Endothelial cell of hepatic sinusoid (primary cell): ENCODE data around the gene NTF4.
"Not testable (repeated sequence)": the region's sequence is repeated elsewhere in the genome, so short reads cannot be mapped to it uniquely, and the experiment has no call there.

Source experiments
- in situ Hi-C: cut with HindIII; loops from 2 replicates; pipeline ENCODE4 v1.10.0; 2017; ENCODE audit warnings: low sequenced_read_pairs

Gene NTF4

GRCh38 chr19:49025088-49025487 is 39.5 kb downstream of the NTF4 start:
- in situ Hi-C loops: not testable (repeated sequence)

- in situ Hi-C loops: not testable (repeated sequence)
Observed at GRCh38 chr19:49024233-49024632, 40.4 kb downstream of the NTF4 start, which contains the start of gene CGB3. CGB3 (minus strand) TSS chr19:49024333; CDS start chr19:49023971, 362 bp downstream.

GRCh38 chr19:49022116-49022515 is 42.5 kb downstream of the NTF4 start:
- in situ Hi-C loops: no loop called here

- in situ Hi-C loops: no loop called here
Observed at GRCh38 chr19:49020931-49021895, 43.4 kb downstream of the NTF4 start.

DNA sequence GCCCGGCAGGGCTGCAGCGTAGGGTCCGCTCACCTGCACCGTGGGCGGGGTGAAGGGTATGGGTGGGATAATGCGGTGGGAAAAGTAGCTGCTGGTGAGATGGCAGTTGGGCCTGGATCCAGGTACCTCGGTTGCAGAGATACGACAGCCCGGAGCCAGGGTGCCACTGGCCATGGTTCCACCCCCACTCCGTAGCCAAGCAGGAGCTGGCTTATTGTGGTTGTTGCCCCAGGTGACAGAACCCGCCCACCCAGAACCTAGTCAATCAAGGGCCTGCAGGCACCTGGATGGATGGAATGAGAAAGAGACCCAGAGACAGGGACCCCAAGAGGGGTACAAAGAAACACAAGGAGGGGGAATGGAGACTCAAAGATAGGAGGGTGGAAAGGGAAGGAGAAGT is 44.3 kb downstream of the NTF4 start:
- in situ Hi-C loops: no loop called here

GRCh38 chr19:49019242-49019932 is 45.2 kb downstream of the NTF4 start:
- in situ Hi-C loops: no loop called here

DNA sequence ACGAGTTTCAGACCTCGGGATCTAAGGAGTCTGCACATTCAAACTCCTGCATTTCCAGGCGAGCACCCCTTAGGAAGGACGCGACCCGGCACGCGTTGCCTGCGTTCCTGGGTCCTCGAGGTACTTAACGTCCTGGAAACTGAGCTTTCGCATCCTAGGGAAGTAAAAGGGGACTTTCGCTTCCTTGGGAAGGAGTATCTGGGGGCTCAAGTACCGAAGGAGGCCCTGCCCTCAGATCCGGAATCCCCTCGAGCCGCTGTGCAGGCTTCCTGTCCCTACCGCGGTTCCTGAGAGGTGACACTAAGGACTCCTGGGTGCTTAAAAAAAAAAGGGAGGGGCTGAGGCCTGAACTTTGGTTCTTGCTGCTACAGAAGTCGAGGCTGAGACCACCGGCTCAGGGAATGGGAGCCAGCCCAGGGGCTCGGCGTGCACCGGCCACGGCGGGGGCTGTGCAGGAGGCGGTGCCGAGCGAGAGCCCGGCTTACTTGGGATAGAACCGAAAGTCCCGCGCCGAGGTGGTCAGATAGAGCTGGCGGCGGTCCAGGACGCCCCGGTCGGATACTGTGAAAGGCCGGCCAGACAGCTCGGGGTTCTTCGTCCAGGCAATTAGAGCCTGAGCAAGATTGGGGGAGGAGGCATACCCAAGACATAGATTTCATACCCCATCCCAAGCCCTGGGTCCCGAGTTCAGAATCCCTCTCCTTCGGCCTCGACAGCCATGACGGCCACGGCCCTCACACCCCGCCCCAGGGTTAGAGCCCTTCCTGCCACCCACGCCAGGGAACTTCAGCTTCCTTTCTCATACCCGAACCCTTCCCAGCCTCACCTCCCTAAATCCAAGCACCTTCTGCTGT is 46.0 kb downstream of the NTF4 start:
- in situ Hi-C loops: not testable (repeated sequence)

- in situ Hi-C loops: no loop called here
Observed at GRCh38 chr19:49017666-49018351, 46.8 kb downstream of the NTF4 start.

- in situ Hi-C loops: no loop called here
Observed at GRCh38 chr19:49017041-49017665, 47.5 kb downstream of the NTF4 start, which contains the start of gene LHB. LHB (minus strand) TSS chr19:49017091; CDS start chr19:49017081, 10 bp downstream.

GRCh38 chr19:49016067-49016839 is 48.4 kb downstream of the NTF4 start:
- in situ Hi-C loops: no loop called here

DNA sequence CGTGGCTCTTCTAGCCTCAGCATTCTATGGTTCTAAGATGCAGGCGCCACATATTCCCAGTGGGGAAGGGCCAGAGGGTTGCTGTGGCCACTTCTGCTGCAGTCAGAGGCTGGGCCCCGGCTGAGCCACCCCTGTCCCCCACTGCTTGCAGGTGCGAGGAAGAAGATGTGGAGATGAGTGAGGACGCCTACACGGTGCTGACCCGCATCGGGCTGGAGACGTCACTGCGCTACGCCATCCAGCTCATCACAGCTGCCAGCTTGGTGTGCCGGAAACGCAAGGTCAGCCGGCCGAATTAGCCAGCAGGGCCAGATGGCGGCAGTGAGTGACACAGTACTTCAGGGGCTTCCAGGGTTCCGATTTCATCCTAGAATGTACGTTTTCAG is 49.8 kb downstream of the NTF4 start:
- in situ Hi-C loops: no loop called here

DNA sequence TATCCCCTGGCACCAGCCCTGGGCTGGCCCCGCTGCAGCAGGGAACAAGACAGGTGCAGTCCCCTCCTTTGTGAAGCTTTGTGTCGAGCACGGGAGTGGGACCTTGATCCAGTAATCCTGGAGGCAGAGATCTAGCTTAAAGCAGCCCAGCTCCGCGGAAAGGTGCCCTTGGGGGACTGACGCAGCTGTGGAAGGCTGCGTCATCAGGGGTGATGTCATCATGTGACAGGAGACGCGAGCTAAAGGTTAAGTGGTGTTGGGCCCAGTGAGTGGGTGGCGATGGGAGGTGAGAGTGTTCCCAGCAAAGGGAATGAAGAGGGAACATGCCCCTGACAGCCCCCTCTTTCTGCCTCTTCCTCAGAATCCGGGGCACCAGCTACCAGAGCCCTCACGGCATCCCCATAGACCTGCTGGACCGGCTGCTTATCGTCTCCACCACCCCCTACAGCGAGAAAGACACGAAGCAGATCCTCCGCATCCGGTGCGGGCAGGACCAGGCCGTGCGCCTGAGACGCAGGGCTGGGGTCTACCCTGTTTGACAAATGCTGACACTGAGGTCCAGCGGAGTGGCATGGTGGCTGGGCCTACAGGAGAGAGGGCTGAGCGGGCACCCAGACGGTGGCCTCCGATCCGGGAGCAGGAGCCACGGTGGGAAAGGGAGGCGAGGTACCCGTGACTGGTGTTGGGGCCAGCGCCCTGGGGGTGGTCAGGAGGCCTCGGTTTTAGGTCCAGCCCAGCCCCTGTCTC is 50.3 kb downstream of the NTF4 start:
- in situ Hi-C loops: no loop called here

- in situ Hi-C loops: no loop called here
Observed at GRCh38 chr19:49011194-49011593, 53.4 kb downstream of the NTF4 start.
